GM19468 (cell line): ENCODE data around the gene ARPC5L.

Experiments
- ATAC-seq: cut with Tn5 transposase; IDR thresholded peaks from one replicate; pipeline ENCODE4 v1.9.1; 2021; ENCODE audit warnings: mild to moderate bottlenecking, moderate library complexity, moderate number of reproducible peaks; ENCODE audit not compliant: unreplicated experiment; ENCODE audit errors: extremely low read depth

The ARPC5L gene

GRCh38 chr9:124859803-124860581 is 1.9 kb upstream of the ARPC5L start:
- no peak for ATAC-seq

GRCh38 chr9:124860582-124861341 is 1.2 kb upstream of the ARPC5L start:
- ATAC-seq: no peak

- ATAC-seq: no peak
Measured at GRCh38 chr9:124863371-124863871, 1.5 kb downstream of the ARPC5L start.

GRCh38 chr9:124868511-124869465 is 6.9 kb downstream of the ARPC5L start:
- peak; percentile 31 for ATAC-seq

GRCh38 chr9:124869466-124869985 is 7.6 kb downstream of the ARPC5L start:
- ATAC-seq: no peak

GRCh38 chr9:124869986-124870560 is 8.1 kb downstream of the ARPC5L start:
- peak; percentile 54 for ATAC-seq

GRCh38 chr9:124870723-124871122 is 8.8 kb downstream of the ARPC5L start:
- no peak for ATAC-seq

- ATAC-seq: no peak
Measured at GRCh38 chr9:124871156-124871561, 9.2 kb downstream of the ARPC5L start.

- no peak for ATAC-seq
Measured at GRCh38 chr9:124873664-124874063, 11.7 kb downstream of the ARPC5L start.

GRCh38 chr9:124875501-124875900 is 13.6 kb downstream of the ARPC5L start:
- ATAC-seq: no peak

- ATAC-seq: no peak
Measured at GRCh38 chr9:124877021-124877782, 15.3 kb downstream of the ARPC5L start.

- no peak for ATAC-seq
Measured at GRCh38 chr9:124878021-124878420, 16.1 kb downstream of the ARPC5L start.

GRCh38 chr9:124878518-124878917 is 16.6 kb downstream of the ARPC5L start:
- ATAC-seq: no peak

GRCh38 chr9:124879226-124879625 is 17.3 kb downstream of the ARPC5L start:
- ATAC-seq: no peak

- ATAC-seq: no peak
Measured at GRCh38 chr9:124880501-124880900, 18.6 kb downstream of the ARPC5L start.

- ATAC-seq: no peak
Measured at GRCh38 chr9:124881138-124881743, 19.3 kb downstream of the ARPC5L start.

- no peak for ATAC-seq
Measured at GRCh38 chr9:124882231-124882630, 20.3 kb downstream of the ARPC5L start.

- ATAC-seq: no peak
Measured at GRCh38 chr9:124884376-124884775, 22.4 kb downstream of the ARPC5L start.

GRCh38 chr9:124885551-124885950 is 23.6 kb downstream of the ARPC5L start:
- ATAC-seq: no peak
